ENCODE data around the gene AGPAT3.
A peak's percentile ranks its signal among the peaks of the same experiment; 100 is the strongest.

AGPAT3 gene

GRCh38 chr21:43909741-43910400 lies 44.8 kb downstream of the AGPAT3 start:
- DNase-seq = no peak

- DNase-seq = no peak
Observed at GRCh38 chr21:43910460-43910859, 45.4 kb downstream of the AGPAT3 start.

GRCh38 chr21:43911015-43911934 lies 46.3 kb downstream of the AGPAT3 start:
- no peak for DNase-seq

- no peak for DNase-seq
Observed at GRCh38 chr21:43911935-43912487, 47.0 kb downstream of the AGPAT3 start.

GRCh38 chr21:43912500-43912899 lies 47.5 kb downstream of the AGPAT3 start:
- no peak for DNase-seq

GRCh38 chr21:43912910-43913309 lies 47.9 kb downstream of the AGPAT3 start:
- DNase-seq = no peak

- DNase-seq = no peak
Observed at GRCh38 chr21:43913928-43914327, 48.9 kb downstream of the AGPAT3 start.

GRCh38 chr21:43916076-43916475 lies 51.1 kb downstream of the AGPAT3 start:
- no peak for DNase-seq

GRCh38 chr21:43916691-43917514 lies 51.9 kb downstream of the AGPAT3 start:
- peak; percentile 66 for DNase-seq

- DNase-seq = peak; percentile 33
Observed at GRCh38 chr21:43917515-43918384, 52.7 kb downstream of the AGPAT3 start.

GRCh38 chr21:43918385-43918947 lies 53.4 kb downstream of the AGPAT3 start:
- DNase-seq = no peak

- no peak for DNase-seq
Observed at GRCh38 chr21:43919283-43919682, 54.3 kb downstream of the AGPAT3 start.

- DNase-seq = no peak
Observed at GRCh38 chr21:43919871-43920801, 55.1 kb downstream of the AGPAT3 start.

GRCh38 chr21:43921571-43921978 lies 56.6 kb downstream of the AGPAT3 start:
- DNase-seq = peak; percentile 43

- DNase-seq = peak; percentile 83
Observed at GRCh38 chr21:43921979-43922945, 57.2 kb downstream of the AGPAT3 start.

GRCh38 chr21:43922949-43923348 lies 57.9 kb downstream of the AGPAT3 start:
- DNase-seq = no peak

GRCh38 chr21:43923391-43923790 lies 58.4 kb downstream of the AGPAT3 start:
- no peak for DNase-seq

GRCh38 chr21:43924421-43925095 lies 59.5 kb downstream of the AGPAT3 start:
- no peak for DNase-seq

GRCh38 chr21:43925096-43925481 lies 60.1 kb downstream of the AGPAT3 start:
- DNase-seq = no peak

Data from activated CD8-positive, alpha-beta memory T cell treated with anti-CD3 and anti-CD28 coated beads, Interleukin-2, amount 50 U/mL, for 4 hours (primary cell).